Measurements from ENCODE around the gene ZNF74. TPM values are rescaled to one million over a fixed set of nuclear protein-coding genes. Genes with fewer than 3 reads are reported as not detected.
A peak's percentile ranks its signal among the peaks of the same experiment; 100 is the strongest.
"Not testable (repeated sequence)": the region's sequence is repeated elsewhere in the genome, so short reads cannot be mapped to it uniquely, and the experiment has no call there.

The ZNF74 gene
- total and polyA plus RNA-seq, 9 donors: 11.7 to 24.4 (median 16.6) TPM

GRCh38 chr22:20389288-20389687 is 4.7 kb upstream of the ZNF74 start:
- Histone ChIP-seq H3K4me1 (ENCODE audit: control insufficient read depth, insufficient read depth, low read length) (peaks cover 8% of the 10 kb centered on the region), H3K4me3 (ENCODE audit: low read length) (no peak overlapping the region), H3K27ac (ENCODE audit: low read length) (no peak overlapping the region), H3K36me3 (ENCODE audit: control insufficient read depth, insufficient read depth, low read length) (no peaks in the 10 kb centered on the region), H3K9me3 (replicated peaks; ENCODE audit: control insufficient read depth, low read depth, low read length) (no peaks in the 10 kb centered on the region), H3K27me3 (ENCODE audit: control insufficient read depth, insufficient read depth, low read length) (peaks cover 5% of the 10 kb centered on the region)
- no peak for DNase-seq
- 80% methylated on average over 2 of the region's 6 CpGs for WGBS (ENCODE audit: insufficient coverage)

- Histone ChIP-seq H3K4me1 (ENCODE audit: control insufficient read depth, insufficient read depth, low read length) (peaks cover 18% of the 10 kb centered on the region), H3K9me3 (replicated peaks; ENCODE audit: control insufficient read depth, low read depth, low read length) (no peaks in the 10 kb centered on the region), H3K27me3 (ENCODE audit: control insufficient read depth, insufficient read depth, low read length) (peaks cover 2% of the 10 kb centered on the region), H3K4me3 (ENCODE audit: low read length) (no peak overlapping the region), H3K27ac (ENCODE audit: low read length) (no peak overlapping the region), H3K36me3 (ENCODE audit: control insufficient read depth, insufficient read depth, low read length) (no peaks in the 10 kb centered on the region)
- 78% methylated on average over 5 of the region's 5 CpGs for WGBS (ENCODE audit: insufficient coverage)
- DNase-seq: no peak
Observed at GRCh38 chr22:20390394-20390907, 3.5 kb upstream of the ZNF74 start.

- WGBS (ENCODE audit: insufficient coverage): 86% methylated on average over 3 of the region's 4 CpGs
- H3K36me3 ChIP-seq (ENCODE audit: control insufficient read depth, insufficient read depth, low read length): no peaks in the 10 kb centered on the region
- no peak for DNase-seq
- no peak overlapping the region for H3K4me3 ChIP-seq (ENCODE audit: low read length)
- no peak overlapping the region for H3K27ac ChIP-seq (ENCODE audit: low read length)
- H3K4me1 ChIP-seq (ENCODE audit: control insufficient read depth, insufficient read depth, low read length): peaks cover 22% of the 10 kb centered on the region
- no peaks in the 10 kb centered on the region for H3K9me3 ChIP-seq (replicated peaks; ENCODE audit: control insufficient read depth, low read depth, low read length)
- peaks cover 2% of the 10 kb centered on the region for H3K27me3 ChIP-seq (ENCODE audit: control insufficient read depth, insufficient read depth, low read length)
Observed at GRCh38 chr22:20391222-20391621, 2.7 kb upstream of the ZNF74 start.

GRCh38 chr22:20392365-20392881 is 1.5 kb upstream of the ZNF74 start:
- peaks cover 22% of the 10 kb centered on the region for H3K4me1 ChIP-seq (ENCODE audit: control insufficient read depth, insufficient read depth, low read length)
- H3K4me3 ChIP-seq (ENCODE audit: low read length); H3K36me3 ChIP-seq (ENCODE audit: control insufficient read depth, insufficient read depth, low read length); H3K27ac ChIP-seq (ENCODE audit: low read length); H3K27me3 ChIP-seq (ENCODE audit: control insufficient read depth, insufficient read depth, low read length); DNase-seq; H3K9me3 ChIP-seq (replicated peaks; ENCODE audit: control insufficient read depth, low read depth, low read length): not testable (repeated sequence)
- WGBS (ENCODE audit: insufficient coverage): 97% methylated on average over 53 of the region's 53 CpGs

GRCh38 chr22:20392983-20393704 is 807 bp upstream of the ZNF74 start:
- Histone ChIP-seq H3K4me1 (ENCODE audit: control insufficient read depth, insufficient read depth, low read length) (peaks cover 22% of the 10 kb centered on the region), H3K36me3 (ENCODE audit: control insufficient read depth, insufficient read depth, low read length) (peaks cover 3% of the 10 kb centered on the region), H3K4me3 (ENCODE audit: low read length) (peak overlapping the region; percentile 91), H3K27me3 (ENCODE audit: control insufficient read depth, insufficient read depth, low read length) (no peaks in the 10 kb centered on the region), H3K27ac (ENCODE audit: low read length) (peak overlapping the region; percentile 91), H3K9me3 (replicated peaks; ENCODE audit: control insufficient read depth, low read depth, low read length) (no peaks in the 10 kb centered on the region)
- DNase-seq: peak; percentile 20
- WGBS (ENCODE audit: insufficient coverage): 90% methylated on average over 15 of the region's 23 CpGs

- Histone ChIP-seq H3K27ac (ENCODE audit: low read length) (no peak overlapping the region), H3K36me3 (ENCODE audit: control insufficient read depth, insufficient read depth, low read length) (peaks cover 8% of the 10 kb centered on the region), H3K9me3 (replicated peaks; ENCODE audit: control insufficient read depth, low read depth, low read length) (no peaks in the 10 kb centered on the region), H3K4me3 (ENCODE audit: low read length) (no peak overlapping the region), H3K27me3 (ENCODE audit: control insufficient read depth, insufficient read depth, low read length) (no peaks in the 10 kb centered on the region), H3K4me1 (ENCODE audit: control insufficient read depth, insufficient read depth, low read length) (peaks cover 22% of the 10 kb centered on the region)
- 64% methylated on average over 14 of the region's 20 CpGs for WGBS (ENCODE audit: insufficient coverage)
- DNase-seq: no peak
Observed at GRCh38 chr22:20395181-20395906, 1.4 kb downstream of the ZNF74 start.

- Histone ChIP-seq H3K27ac (ENCODE audit: low read length) (no peak overlapping the region), H3K4me1 (ENCODE audit: control insufficient read depth, insufficient read depth, low read length) (peaks cover 22% of the 10 kb centered on the region), H3K4me3 (ENCODE audit: low read length) (no peak overlapping the region), H3K27me3 (ENCODE audit: control insufficient read depth, insufficient read depth, low read length) (no peaks in the 10 kb centered on the region), H3K9me3 (replicated peaks; ENCODE audit: control insufficient read depth, low read depth, low read length) (no peaks in the 10 kb centered on the region), H3K36me3 (ENCODE audit: control insufficient read depth, insufficient read depth, low read length) (peaks cover 14% of the 10 kb centered on the region)
- 36% methylated on average over 1 of the region's 2 CpGs for WGBS (ENCODE audit: insufficient coverage)
- no peak for DNase-seq
Observed at GRCh38 chr22:20395907-20396287, 1.9 kb downstream of the ZNF74 start.

GRCh38 chr22:20396639-20397038 is 2.7 kb downstream of the ZNF74 start:
- DNase-seq: no peak
- Histone ChIP-seq H3K27ac (ENCODE audit: low read length) (no peak overlapping the region), H3K4me1 (ENCODE audit: control insufficient read depth, insufficient read depth, low read length) (peaks cover 22% of the 10 kb centered on the region), H3K36me3 (ENCODE audit: control insufficient read depth, insufficient read depth, low read length) (peaks cover 20% of the 10 kb centered on the region), H3K9me3 (replicated peaks; ENCODE audit: control insufficient read depth, low read depth, low read length) (no peaks in the 10 kb centered on the region), H3K4me3 (ENCODE audit: low read length) (no peak overlapping the region), H3K27me3 (ENCODE audit: control insufficient read depth, insufficient read depth, low read length) (no peaks in the 10 kb centered on the region)
- WGBS (ENCODE audit: insufficient coverage): 33% methylated on average over 1 of the region's 1 CpG

GRCh38 chr22:20397498-20397897 is 3.5 kb downstream of the ZNF74 start:
- Histone ChIP-seq H3K9me3 (replicated peaks; ENCODE audit: control insufficient read depth, low read depth, low read length) (no peaks in the 10 kb centered on the region), H3K27me3 (ENCODE audit: control insufficient read depth, insufficient read depth, low read length) (no peaks in the 10 kb centered on the region), H3K27ac (ENCODE audit: low read length) (no peak overlapping the region), H3K36me3 (ENCODE audit: control insufficient read depth, insufficient read depth, low read length) (peaks cover 27% of the 10 kb centered on the region), H3K4me3 (ENCODE audit: low read length) (no peak overlapping the region), H3K4me1 (ENCODE audit: control insufficient read depth, insufficient read depth, low read length) (peaks cover 22% of the 10 kb centered on the region)
- no CpG with 5 or more reads among the region's 2 CpGs for WGBS (ENCODE audit: insufficient coverage)
- DNase-seq: no peak

- no CpG with 5 or more reads among the region's 5 CpGs for WGBS (ENCODE audit: insufficient coverage)
- Histone ChIP-seq H3K9me3 (replicated peaks; ENCODE audit: control insufficient read depth, low read depth, low read length) (no peaks in the 10 kb centered on the region), H3K4me1 (ENCODE audit: control insufficient read depth, insufficient read depth, low read length) (peaks cover 18% of the 10 kb centered on the region), H3K27ac (ENCODE audit: low read length) (no peak overlapping the region), H3K27me3 (ENCODE audit: control insufficient read depth, insufficient read depth, low read length) (no peaks in the 10 kb centered on the region), H3K4me3 (ENCODE audit: low read length) (no peak overlapping the region), H3K36me3 (ENCODE audit: control insufficient read depth, insufficient read depth, low read length) (peaks cover 34% of the 10 kb centered on the region)
- no peak for DNase-seq
Observed at GRCh38 chr22:20398420-20398819, 4.5 kb downstream of the ZNF74 start.

Data from muscle of leg (tissue), 11 donors.